ENCODE data around the gene INPP5J.

The INPP5J gene

GRCh38 chr22:31126128-31126868 is 3.5 kb downstream of the INPP5J start:
- DNase-seq = no peak

- no peak for DNase-seq
Observed at GRCh38 chr22:31126869-31127175, 4.1 kb downstream of the INPP5J start.

GRCh38 chr22:31127181-31127772 is 4.5 kb downstream of the INPP5J start:
- no peak for DNase-seq

GRCh38 chr22:31128156-31128555 is 5.4 kb downstream of the INPP5J start:
- no peak for DNase-seq

- no peak for DNase-seq
Observed at GRCh38 chr22:31130873-31131272, 8.1 kb downstream of the INPP5J start.

- no peak for DNase-seq
Observed at GRCh38 chr22:31133911-31134310, 11.1 kb downstream of the INPP5J start.

- no peak for DNase-seq
Observed at GRCh38 chr22:31134688-31135087, 11.9 kb downstream of the INPP5J start.

- DNase-seq = no peak
Observed at GRCh38 chr22:31135706-31136105, 12.9 kb downstream of the INPP5J start.

- no peak for DNase-seq
Observed at GRCh38 chr22:31136155-31136554, 13.4 kb downstream of the INPP5J start.

GRCh38 chr22:31136711-31137110 is 13.9 kb downstream of the INPP5J start:
- no peak for DNase-seq

- no peak for DNase-seq
Observed at GRCh38 chr22:31137721-31138120, 15.0 kb downstream of the INPP5J start.

GRCh38 chr22:31138126-31138525 is 15.4 kb downstream of the INPP5J start:
- DNase-seq = no peak

GRCh38 chr22:31139066-31139465 is 16.3 kb downstream of the INPP5J start:
- DNase-seq = no peak

- no peak for DNase-seq
Observed at GRCh38 chr22:31139866-31140716, 17.3 kb downstream of the INPP5J start, which contains the start of gene PLA2G3. TSS of gene PLA2G3 (minus strand) at chr22:31140508. CDS start at chr22:31140354, 154 bp downstream.

GRCh38 chr22:31140746-31141145 is 18.0 kb downstream of the INPP5J start:
- no peak for DNase-seq

GRCh38 chr22:31141551-31141950 is 18.8 kb downstream of the INPP5J start:
- no peak for DNase-seq

GRCh38 chr22:31142285-31142684 is 19.5 kb downstream of the INPP5J start:
- DNase-seq = no peak

GRCh38 chr22:31143038-31143437 is 20.3 kb downstream of the INPP5J start:
- no peak for DNase-seq

GRCh38 chr22:31143537-31143936 is 20.8 kb downstream of the INPP5J start:
- DNase-seq = no peak

GRCh38 chr22:31144223-31144622 is 21.5 kb downstream of the INPP5J start:
- DNase-seq = no peak

- no peak for DNase-seq
Observed at GRCh38 chr22:31148488-31148887, 25.7 kb downstream of the INPP5J start.

- DNase-seq = peak; percentile 51
Observed at GRCh38 chr22:31148953-31149627, 26.3 kb downstream of the INPP5J start.

GRCh38 chr22:31150615-31151014 is 27.8 kb downstream of the INPP5J start:
- no peak for DNase-seq

Measured in NCI-H526 treated with DMSO at 0.1 percent for 48 hours (cell line).